ENCODE results near the gene MZT2A.
"Not testable (repeated sequence)": the region's sequence is repeated elsewhere in the genome, so short reads cannot be mapped to it uniquely, and the experiment has no call there.

GRCh38 chr2:131498321-131498973 is 6.2 kb upstream of the MZT2A start:
- TF ChIP-seq CTCF (IDR thresholded peaks at IDR 0.05; ENCODE audit: poor library complexity); EZH2 (IDR thresholded peaks at IDR 0.05; ENCODE audit: borderline replicate concordance); EZH2phosphoT487 (IDR thresholded peaks at IDR 0.05; ENCODE audit: low read depth, severe bottlenecking, unreplicated experiment): not testable (repeated sequence)

Measured in hepatocyte (in vitro differentiated cells).